GM12864 (cell line): Measurements from ENCODE around the gene WBP2.
A peak's percentile ranks its signal among the peaks of the same experiment; 100 is the strongest.

Source experiments
- DNase-seq: peaks from one replicate; pipeline ENCODE4 v3.0.0-alpha.2; 2011; ENCODE audit warnings: low read depth
- H3K4me3 ChIP-seq: 2 replicates; pipeline ENCODE4 v1.5.1; 2011; ENCODE audit warnings: mild to moderate bottlenecking, low read depth, low read length, control low read depth
- TF ChIP-seq, protein P1 (sequence below): IDR thresholded peaks from 2 replicates; pipeline ENCODE4 v1.5.1; 2011; ENCODE audit warnings: low read depth, mild to moderate bottlenecking, moderate library complexity, low read length, control low read depth, inconsistent platforms; ENCODE audit errors: missing control alignments

Gene WBP2

DNA sequence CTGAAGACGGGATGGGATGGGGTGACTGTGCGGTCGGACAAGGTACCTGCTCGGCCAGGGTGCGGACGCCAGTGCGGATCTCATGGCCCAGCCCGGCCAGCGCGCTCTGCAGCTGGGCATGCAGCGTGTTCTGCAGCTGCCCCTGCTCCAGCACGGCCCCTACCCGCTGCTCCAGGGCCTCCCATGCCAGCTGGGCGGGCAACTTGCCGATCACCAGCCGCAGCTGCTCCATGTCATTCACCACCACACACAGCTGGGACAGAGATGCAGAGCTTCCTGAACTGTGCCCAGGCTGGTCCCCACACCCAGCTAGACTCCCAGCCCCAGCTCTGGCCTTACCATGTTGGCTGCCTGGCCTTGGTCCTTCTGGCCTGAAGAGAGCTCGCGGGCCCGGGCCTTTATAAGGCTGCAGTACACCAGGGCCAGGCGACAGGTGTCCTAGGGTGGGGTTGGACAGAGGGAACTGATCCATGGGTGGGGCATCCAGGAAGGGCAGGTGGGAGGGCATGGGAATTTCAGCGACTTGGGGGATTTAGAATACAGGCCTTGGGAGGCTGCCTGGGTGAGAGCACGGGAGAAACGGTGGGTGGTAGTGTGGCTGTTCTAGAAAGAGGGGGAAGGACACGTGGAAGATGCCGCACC, 20.7 kb downstream of the WBP2 start:
- TF ChIP-seq, protein P1, sequence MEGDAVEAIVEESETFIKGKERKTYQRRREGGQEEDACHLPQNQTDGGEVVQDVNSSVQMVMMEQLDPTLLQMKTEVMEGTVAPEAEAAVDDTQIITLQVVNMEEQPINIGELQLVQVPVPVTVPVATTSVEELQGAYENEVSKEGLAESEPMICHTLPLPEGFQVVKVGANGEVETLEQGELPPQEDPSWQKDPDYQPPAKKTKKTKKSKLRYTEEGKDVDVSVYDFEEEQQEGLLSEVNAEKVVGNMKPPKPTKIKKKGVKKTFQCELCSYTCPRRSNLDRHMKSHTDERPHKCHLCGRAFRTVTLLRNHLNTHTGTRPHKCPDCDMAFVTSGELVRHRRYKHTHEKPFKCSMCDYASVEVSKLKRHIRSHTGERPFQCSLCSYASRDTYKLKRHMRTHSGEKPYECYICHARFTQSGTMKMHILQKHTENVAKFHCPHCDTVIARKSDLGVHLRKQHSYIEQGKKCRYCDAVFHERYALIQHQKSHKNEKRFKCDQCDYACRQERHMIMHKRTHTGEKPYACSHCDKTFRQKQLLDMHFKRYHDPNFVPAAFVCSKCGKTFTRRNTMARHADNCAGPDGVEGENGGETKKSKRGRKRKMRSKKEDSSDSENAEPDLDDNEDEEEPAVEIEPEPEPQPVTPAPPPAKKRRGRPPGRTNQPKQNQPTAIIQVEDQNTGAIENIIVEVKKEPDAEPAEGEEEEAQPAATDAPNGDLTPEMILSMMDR = no peak
- no peak overlapping the region for H3K4me3 ChIP-seq
- no peak for DNase-seq

DNA sequence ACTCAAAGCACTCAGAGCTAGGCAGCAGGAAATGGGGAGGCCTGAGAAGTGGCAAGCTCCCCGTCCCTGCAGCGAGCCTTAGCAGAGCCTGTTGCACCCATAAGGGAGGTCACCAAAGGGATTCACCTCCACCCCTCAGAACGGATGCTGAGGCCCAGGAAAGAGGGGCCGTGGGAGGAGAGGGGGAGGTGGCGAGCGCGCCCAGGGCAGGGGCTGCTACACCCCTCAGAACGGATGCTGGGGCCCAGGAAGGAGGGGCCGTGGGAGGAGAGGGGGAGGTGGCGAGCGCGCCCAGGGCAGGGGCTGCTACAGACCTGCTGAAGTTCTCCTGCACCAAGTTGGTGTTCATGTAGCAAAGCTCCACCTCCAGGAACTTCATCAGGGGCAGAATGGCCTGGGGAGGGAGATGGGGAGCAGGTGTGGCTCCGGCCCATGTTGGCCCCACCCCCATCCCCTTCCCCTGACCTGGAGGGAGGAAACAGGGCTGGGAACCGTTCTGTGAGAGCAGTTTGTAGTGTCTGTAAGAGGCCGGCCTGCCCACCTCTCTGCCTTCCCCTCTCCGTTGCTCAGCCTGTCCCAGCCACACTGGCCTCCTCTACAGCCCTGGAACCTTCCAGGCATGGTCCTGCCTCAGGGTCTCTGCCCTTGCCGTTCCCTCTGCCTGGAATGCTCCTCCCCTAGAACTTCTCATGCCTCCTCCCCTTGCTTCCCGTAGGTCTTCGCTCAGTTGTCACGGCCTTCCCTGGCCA, 22.3 kb downstream of the WBP2 start:
- H3K4me3 ChIP-seq = no peak overlapping the region
- TF ChIP-seq, protein P1 = no peak
- DNase-seq = no peak

DNA sequence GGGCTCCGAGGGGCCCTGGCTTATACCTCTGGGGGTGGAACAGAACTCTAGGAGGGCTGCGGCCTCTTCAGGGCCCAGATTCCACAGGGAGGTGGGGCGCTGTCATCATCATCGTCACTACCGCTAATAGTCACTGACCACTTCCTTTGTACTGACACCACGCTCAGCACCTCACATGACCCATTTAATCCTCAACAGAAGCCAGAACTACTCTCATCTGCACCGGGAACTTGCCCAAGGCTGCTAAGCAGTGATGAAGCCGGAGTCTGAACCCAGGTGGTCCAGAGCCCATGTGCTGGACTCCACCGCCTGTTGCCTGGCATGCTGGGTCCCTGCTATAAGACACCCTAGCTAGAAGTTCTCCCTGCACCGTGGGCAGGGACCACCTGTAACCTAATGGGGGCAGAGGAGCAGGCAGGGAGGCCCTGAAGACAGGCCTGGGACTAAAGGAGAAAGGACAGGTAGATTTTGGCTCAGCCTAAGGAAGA, 22.9 kb downstream of the WBP2 start:
- TF ChIP-seq, protein P1 = no peak
- H3K4me3 ChIP-seq = no peak overlapping the region

DNA sequence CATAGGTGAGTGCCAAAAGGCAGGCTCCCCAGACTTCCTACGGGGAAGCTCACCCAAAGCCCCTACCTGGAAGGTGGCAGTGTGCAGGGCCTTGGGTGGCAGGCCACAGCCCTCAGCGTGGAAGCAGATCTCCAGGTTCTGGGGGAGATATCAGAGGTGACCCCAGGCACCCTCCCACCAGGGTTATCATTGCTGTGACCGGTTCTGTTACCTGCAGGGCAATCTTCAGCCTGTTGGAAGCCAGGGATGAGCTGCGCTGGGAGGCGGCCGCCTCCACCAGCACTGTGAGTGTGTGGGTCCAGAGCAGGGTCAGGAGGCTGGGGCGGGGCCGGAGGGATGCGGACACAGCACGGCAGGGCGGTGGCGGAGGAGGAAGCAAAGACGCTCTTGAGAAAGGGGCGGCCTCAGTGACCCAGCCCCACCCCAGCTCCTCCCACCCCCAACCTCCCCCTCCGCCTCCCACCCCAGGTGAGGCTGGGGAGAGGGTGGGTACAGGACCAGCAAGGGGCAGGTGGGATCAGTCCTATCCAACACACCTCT, 24.0 kb downstream of the WBP2 start:
- H3K4me3 ChIP-seq = no peak overlapping the region
- no peak for DNase-seq
- TF ChIP-seq, protein P1 = no peak

More for the DNA sequence above, 22.9 kb downstream of the WBP2 start:
- no peak for DNase-seq

DNA sequence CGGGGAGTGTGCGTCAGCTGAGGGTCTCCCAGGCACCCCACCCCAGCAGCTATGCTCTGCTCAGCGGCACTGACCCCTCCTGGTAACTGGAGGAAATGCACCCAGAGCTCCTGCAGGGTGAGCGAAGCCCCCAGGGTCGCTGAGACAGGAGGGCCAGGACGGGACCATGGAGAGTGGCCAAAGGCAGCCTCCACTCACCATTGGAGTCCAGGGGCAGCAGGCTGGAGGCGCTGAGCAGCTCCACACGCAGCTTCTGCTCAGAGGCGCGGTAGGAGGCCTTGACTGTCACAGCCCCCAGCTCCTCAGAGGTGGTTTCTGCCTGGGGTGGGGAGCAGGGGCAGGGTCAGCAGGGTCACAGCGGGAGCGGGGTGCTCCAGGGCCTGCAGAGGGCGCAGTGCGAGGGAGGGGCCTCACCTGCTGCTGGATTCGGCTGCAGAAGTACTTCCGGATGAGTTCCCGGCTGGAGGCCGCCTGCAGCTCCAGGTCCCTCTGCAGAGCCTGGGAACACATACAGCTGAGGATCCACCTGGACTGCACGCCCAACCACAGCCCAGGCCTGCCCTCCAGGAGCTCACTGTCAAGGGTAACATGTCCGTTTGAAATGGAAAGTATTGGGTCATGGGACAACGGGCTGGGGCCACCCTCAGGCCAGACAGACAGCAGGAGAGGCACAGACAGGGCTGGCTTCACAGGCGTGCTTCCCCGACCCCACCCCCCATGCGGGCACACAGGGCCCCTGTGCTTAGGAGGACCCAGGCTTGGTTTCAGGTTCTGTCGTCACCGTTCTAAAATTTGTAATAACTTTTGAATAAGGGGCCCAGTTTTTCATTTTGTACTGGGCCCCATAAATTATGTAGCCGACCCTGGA, 24.7 kb downstream of the WBP2 start:
- TF ChIP-seq, protein P1 = peak; percentile 75
- H3K4me3 ChIP-seq = no peak overlapping the region
- DNase-seq = no peak

DNA sequence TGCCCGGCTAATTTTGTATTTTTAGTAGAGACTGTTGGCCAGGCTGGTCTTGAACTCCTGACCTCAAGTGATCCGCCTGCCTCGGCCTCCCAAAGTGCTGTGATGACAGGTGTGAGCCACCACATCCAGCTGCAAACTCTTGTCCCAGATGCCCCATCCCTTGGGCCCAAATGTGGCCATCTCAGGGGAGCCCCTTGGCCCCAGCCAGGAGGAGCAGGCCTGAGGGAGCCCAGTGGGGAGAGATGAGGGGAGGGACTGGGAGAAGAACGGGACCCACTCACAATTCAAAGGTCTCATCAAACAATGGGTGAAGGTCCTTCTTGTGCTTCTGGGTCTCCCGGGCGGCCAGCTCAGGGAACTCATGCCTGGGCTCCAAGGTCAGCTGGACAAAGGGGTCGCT, 25.4 kb downstream of the WBP2 start:
- H3K4me3 ChIP-seq = no peak overlapping the region
- TF ChIP-seq, protein P1 = no peak
- no peak for DNase-seq
